ENCODE measurements around the gene EIF3J.

Gene EIF3J

DNA sequence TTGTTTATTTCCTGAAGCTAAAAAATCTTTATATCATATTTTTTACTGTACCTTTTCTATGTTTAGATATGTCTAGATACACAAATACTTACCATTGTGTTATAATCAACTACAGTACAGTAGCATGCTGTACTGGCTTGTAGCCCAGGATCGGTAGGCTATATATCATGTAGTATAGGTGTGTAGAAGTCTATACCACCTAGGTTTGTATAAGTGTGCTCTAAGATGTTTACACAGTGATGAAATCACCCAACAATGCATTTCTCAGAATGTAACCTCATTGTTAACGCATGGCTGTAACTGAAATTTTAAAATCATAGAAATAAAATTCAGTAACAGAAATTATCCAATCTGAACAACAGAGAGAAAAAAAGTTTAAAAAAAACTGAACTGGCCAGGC is 43.2 kb downstream of the EIF3J start:
- no peak for DNase-seq (ENCODE audit: extremely low read depth, low read depth)
- TF ChIP-seq, protein P1, sequence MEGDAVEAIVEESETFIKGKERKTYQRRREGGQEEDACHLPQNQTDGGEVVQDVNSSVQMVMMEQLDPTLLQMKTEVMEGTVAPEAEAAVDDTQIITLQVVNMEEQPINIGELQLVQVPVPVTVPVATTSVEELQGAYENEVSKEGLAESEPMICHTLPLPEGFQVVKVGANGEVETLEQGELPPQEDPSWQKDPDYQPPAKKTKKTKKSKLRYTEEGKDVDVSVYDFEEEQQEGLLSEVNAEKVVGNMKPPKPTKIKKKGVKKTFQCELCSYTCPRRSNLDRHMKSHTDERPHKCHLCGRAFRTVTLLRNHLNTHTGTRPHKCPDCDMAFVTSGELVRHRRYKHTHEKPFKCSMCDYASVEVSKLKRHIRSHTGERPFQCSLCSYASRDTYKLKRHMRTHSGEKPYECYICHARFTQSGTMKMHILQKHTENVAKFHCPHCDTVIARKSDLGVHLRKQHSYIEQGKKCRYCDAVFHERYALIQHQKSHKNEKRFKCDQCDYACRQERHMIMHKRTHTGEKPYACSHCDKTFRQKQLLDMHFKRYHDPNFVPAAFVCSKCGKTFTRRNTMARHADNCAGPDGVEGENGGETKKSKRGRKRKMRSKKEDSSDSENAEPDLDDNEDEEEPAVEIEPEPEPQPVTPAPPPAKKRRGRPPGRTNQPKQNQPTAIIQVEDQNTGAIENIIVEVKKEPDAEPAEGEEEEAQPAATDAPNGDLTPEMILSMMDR (IDR thresholded peaks at IDR 0.05; ENCODE audit: low read depth, low read length), result no peak

DNA sequence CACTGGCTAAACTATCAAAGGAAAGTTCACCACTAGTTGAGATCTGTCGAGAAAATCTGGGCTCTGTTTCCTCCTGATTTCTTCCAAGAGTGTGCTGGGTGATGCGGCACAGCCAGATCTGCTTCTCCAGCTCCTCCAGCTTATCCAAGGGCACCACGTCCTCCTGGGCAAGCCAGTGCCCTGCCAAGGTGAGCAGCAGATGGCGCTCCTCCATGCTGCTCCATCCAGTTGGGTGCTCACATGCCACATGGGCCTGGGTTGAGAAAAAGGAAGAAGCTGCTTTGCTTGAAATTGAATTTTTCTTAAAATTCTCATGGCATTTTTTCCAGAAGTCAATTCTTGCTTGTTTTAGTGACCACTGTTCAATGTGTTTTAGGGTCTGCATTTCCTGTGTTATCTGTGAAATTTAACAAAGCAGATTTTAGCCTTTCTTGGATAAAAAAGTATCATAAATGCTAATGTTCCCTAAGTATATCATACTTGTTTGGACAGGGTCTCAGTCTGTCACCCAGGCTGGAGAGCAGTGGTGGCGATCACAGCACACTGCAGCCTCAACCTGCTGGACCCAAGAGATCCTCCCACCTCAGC is 47.3 kb downstream of the EIF3J start:
- no peak for DNase-seq (ENCODE audit: extremely low read depth, low read depth)
- TF ChIP-seq, protein P1 (IDR thresholded peaks at IDR 0.05; ENCODE audit: low read depth, low read length), result peak; percentile 36

DNA sequence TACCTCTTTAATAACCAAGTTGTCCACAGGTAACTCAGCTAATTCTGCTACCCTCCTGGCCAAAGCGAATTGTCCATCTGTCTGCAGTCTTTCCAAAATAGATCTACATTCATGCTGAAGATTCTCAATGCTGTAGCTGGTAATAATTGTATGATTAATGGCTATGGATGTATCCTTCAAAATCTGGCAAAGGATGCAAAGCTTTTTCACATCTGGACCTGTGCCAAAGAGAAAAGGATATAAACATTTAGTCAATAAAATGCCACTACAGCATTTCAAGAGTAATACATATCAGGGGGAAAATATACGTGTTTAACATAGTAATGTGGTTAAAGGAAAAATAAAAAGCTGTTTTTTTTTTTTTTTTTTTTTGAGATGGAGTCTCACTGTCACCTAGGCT is 48.7 kb downstream of the EIF3J start:
- DNase-seq (ENCODE audit: extremely low read depth, low read depth), result no peak
- TF ChIP-seq, protein P1 (IDR thresholded peaks at IDR 0.05; ENCODE audit: low read depth, low read length), result no peak

DNA sequence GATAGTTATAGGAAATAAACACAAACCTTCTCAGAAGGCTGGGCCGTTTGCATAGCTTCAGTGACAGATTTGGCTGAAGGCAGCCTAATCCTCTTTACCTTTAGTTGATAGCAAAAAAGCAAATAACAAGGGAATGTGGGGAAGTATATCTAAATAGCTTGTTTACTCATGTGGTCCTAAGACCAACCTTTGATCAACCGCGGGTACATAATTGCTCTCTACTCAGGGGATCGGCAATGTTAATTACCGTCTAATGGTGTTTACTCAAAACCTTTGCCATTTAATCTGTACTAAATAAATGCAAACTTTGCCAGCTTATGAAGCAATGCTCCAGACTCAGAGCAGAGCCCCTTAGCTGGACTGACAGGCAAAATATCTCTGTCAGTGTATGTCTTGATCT is 51.6 kb downstream of the EIF3J start:
- TF ChIP-seq, protein P1 (IDR thresholded peaks at IDR 0.05; ENCODE audit: low read depth, low read length), result no peak
- DNase-seq (ENCODE audit: extremely low read depth, low read depth), result no peak

DNA sequence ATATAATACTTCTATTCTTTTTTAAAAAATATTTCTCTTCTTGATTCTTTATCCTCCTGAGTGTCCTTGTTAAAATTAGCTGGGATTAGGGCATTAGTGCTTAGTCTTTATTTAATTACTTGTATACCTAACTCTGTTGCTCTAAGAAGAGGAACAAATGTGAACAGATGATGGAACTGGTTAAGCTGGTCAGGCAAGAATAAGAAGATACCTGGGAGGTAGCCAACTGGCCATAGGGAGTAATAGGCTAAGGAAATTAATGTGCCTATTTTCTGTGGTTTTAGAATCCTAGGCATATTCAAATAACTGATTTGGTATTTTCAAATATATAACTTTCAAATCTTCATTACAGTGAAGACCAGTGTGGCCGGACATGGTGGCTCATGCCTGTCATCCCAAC is 54.4 kb downstream of the EIF3J start:
- no peak for DNase-seq (ENCODE audit: extremely low read depth, low read depth)

GRCh38 chr15:44593042-44593736 is 56.2 kb downstream of the EIF3J start:
- DNase-seq (ENCODE audit: extremely low read depth, low read depth), result no peak
- TF ChIP-seq, protein P1 (IDR thresholded peaks at IDR 0.05; ENCODE audit: low read depth, low read length), result peak; percentile 33

More for the DNA sequence above, 54.4 kb downstream of the EIF3J start:
- TF ChIP-seq, protein P1 (IDR thresholded peaks at IDR 0.05; ENCODE audit: low read depth, low read length), result no peak

DNA sequence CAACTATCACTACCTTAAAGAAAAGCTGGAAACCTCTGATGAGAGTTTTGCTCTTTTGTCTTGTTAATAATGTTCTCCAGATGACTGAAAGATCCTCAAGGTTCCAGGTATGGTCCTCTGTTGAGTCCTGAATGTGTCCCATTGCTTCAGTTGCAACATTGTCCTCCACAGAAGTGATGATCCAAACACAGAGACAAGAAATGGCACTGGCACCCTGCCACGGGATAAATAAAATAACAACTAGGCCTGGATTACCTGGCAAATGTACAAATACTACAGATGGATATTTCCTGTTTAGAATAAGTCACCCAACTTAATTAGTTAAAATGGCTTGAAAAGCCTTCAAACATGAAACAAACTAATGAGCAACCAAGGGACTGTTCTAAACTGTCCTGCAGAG is 58.3 kb downstream of the EIF3J start:
- DNase-seq (ENCODE audit: extremely low read depth, low read depth), result no peak
- TF ChIP-seq, protein P1 (IDR thresholded peaks at IDR 0.05; ENCODE audit: low read depth, low read length), result no peak

Measured in AG09319 (cell line).